ENCODE results near the gene HAUS3. TPM values are rescaled to one million over a fixed set of nuclear protein-coding genes. Genes with fewer than 3 reads are reported as not detected.
A peak's percentile ranks its signal among the peaks of the same experiment; 100 is the strongest.

HAUS3 gene
- total RNA-seq, 2 experiments from 2014 or later, result 15.9 to 22.2 TPM

DNA sequence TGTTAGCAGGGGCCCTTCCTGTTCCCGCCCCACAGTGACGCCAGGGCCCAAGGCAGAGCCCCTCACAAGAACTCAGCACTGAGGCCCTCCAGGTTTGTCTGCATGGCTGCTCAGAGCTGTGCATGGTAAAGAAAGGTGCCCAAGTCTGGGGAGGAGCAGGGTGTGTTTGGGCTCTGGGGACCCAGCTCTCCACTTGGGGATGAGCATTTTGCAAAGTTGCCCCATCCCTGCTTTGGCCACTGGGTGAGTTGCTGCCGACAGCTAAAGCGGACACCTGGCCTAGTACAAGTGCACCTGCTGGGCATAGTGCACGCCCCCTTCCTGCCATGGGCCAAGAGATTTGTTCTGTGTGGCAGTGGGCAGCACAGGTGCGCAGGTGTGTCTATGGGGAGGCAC, 22.0 kb upstream of the HAUS3 start:
- Histone ChIP-seq H3K4me3 (ENCODE audit: low read depth, low read length, poor library complexity, severe bottlenecking) (no peak overlapping the region), H3K4me2 (ENCODE audit: low read length) (peak overlapping the region; percentile 21; the same call in 1 of the 2 replicates), H3K4me1 (ENCODE audit: insufficient read depth, low read length, poor library complexity, severe bottlenecking) (peaks cover 20% of the 10 kb centered on the region), H3K36me3 (ENCODE audit: insufficient read depth, low read length) (no peaks in the 10 kb centered on the region), H3K9me2 (ENCODE audit: insufficient read depth, low read length) (no peaks in the 10 kb centered on the region), H2AFZ (ENCODE audit: low read length) (no peak overlapping the region), H3K79me2 (ENCODE audit: insufficient read depth, low read depth, low read length) (no peaks in the 10 kb centered on the region), H3K9me3 (ENCODE audit: low read length) (no peaks in the 10 kb centered on the region), H4K20me1 (ENCODE audit: insufficient read depth, low read length) (no peaks in the 10 kb centered on the region), H3K27ac (ENCODE audit: low read depth, low read length, poor library complexity, severe bottlenecking) (no peak overlapping the region)
- peak; percentile 49 for DNase-seq (ENCODE audit: low spot score)
- intact Hi-C loops (cut with micrococcal nuclease; ENCODE audit: unreplicated experiment), result no loop called here
- no peak for TF ChIP-seq CTCF (conservative IDR thresholded peaks at IDR 0.05; ENCODE audit: low read length)
- ChIA-PET CTCF (ENCODE audit: unreplicated experiment) (interaction anchor here (1.0 kb wide), 1 partner anchor 33 kb away, joined by 3 read pairs; no protein-coding TSS in a partner anchor), POLR2A (interaction anchor here (2.4 kb wide), 1 partner anchor 22 kb away, joined by 7 read pairs; the partner anchor contains the start of genes HAUS3 and POLN)
- no TSS peak for BruUV-seq (replicated peaks)

DNA sequence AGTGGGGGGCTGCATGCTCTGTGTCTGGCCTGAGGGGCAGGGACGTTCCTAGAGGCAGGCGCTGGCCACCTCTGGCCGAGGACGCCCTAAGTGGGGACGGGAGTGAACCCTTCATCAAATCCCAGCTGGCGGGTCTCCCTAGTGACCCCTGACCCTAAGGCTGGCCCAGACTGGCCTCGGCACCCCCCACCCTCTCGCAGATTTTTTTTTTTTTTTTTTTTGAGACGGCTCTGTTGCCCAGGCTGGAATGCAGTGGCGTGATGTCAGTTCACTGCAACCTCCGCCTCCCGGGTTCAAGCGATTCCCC, 21.0 kb upstream of the HAUS3 start:
- BruUV-seq (replicated peaks), result no TSS peak
- H3K79me2 ChIP-seq (ENCODE audit: insufficient read depth, low read depth, low read length), result no peaks in the 10 kb centered on the region
- TF ChIP-seq CTCF (conservative IDR thresholded peaks at IDR 0.05; ENCODE audit: low read length), result no peak
- TF ChIP-seq EZH2phosphoT487 (IDR thresholded peaks at IDR 0.05; ENCODE audit: borderline replicate concordance, low read depth, low read length), result no peak
- DNase-seq (ENCODE audit: low spot score), result no peak
- no peaks in the 10 kb centered on the region for H3K9me3 ChIP-seq (ENCODE audit: low read length)
- intact Hi-C loops (cut with micrococcal nuclease; ENCODE audit: unreplicated experiment), result loop anchor here (1.0 kb wide), 1 partner anchor 21 kb away; the partner anchor contains the start of genes HAUS3 and POLN
- H3K4me2 ChIP-seq (ENCODE audit: low read length), result peak overlapping the region; percentile 81
- no peaks in the 10 kb centered on the region for H3K9me2 ChIP-seq (ENCODE audit: insufficient read depth, low read length)
- H4K20me1 ChIP-seq (ENCODE audit: insufficient read depth, low read length), result no peaks in the 10 kb centered on the region
- H3K27ac ChIP-seq (ENCODE audit: low read depth, low read length, poor library complexity, severe bottlenecking), result peak overlapping the region; percentile 49
- ChIA-PET CTCF (ENCODE audit: unreplicated experiment) (interaction anchor here (1.0 kb wide), 1 partner anchor 35 kb away, joined by 3 read pairs; no protein-coding TSS in a partner anchor), POLR2A (interaction anchor here (0.6 to 2.4 kb wide), 5 partner anchors 21 to 206 kb away, joined by 3 to 7 read pairs (median 3); partner anchors contain the start of genes HAUS3, POLN and RNF4)
- H2AFZ ChIP-seq (ENCODE audit: low read length), result peak overlapping the region; percentile 72; the same call in 1 of the 2 replicates
- peak overlapping the region; percentile 71 for H3K4me3 ChIP-seq (ENCODE audit: low read depth, low read length, poor library complexity, severe bottlenecking)
- H3K36me3 ChIP-seq (ENCODE audit: insufficient read depth, low read length), result no peaks in the 10 kb centered on the region
- peaks cover 20% of the 10 kb centered on the region for H3K4me1 ChIP-seq (ENCODE audit: insufficient read depth, low read length, poor library complexity, severe bottlenecking)

GRCh38 chr4:2262145-2262943, 20.4 kb upstream of the HAUS3 start:
- H3K4me3 ChIP-seq (ENCODE audit: low read depth, low read length, poor library complexity, severe bottlenecking), result peak overlapping the region; percentile 71
- BruUV-seq (replicated peaks), result no TSS peak

More at GRCh38 chr4:2262145-2262943, 20.4 kb upstream of the HAUS3 start:
- Histone ChIP-seq H3K4me2 (ENCODE audit: low read length) (peak overlapping the region; percentile 81), H3K4me1 (ENCODE audit: insufficient read depth, low read length, poor library complexity, severe bottlenecking) (peaks cover 20% of the 10 kb centered on the region), H3K9me3 (ENCODE audit: low read length) (no peaks in the 10 kb centered on the region), H3K79me2 (ENCODE audit: insufficient read depth, low read depth, low read length) (no peaks in the 10 kb centered on the region), H4K20me1 (ENCODE audit: insufficient read depth, low read length) (no peaks in the 10 kb centered on the region), H2AFZ (ENCODE audit: low read length) (peak overlapping the region; percentile 72; the same call in 1 of the 2 replicates), H3K27ac (ENCODE audit: low read depth, low read length, poor library complexity, severe bottlenecking) (peak overlapping the region; percentile 49), H3K9me2 (ENCODE audit: insufficient read depth, low read length) (no peaks in the 10 kb centered on the region), H3K36me3 (ENCODE audit: insufficient read depth, low read length) (no peaks in the 10 kb centered on the region)
- POLR2A ChIA-PET, result interaction anchor here (0.6 to 2.4 kb wide), 5 partner anchors 20 to 207 kb away, joined by 3 to 7 read pairs (median 5); partner anchors contain the start of genes HAUS3, POLN and RNF4
- no peak for TF ChIP-seq CTCF (conservative IDR thresholded peaks at IDR 0.05; ENCODE audit: low read length)
- TF ChIP-seq EZH2phosphoT487 (IDR thresholded peaks at IDR 0.05; ENCODE audit: borderline replicate concordance, low read depth, low read length), result no peak
- peak; percentile 100 for DNase-seq (ENCODE audit: low spot score)
- CTCF ChIA-PET (ENCODE audit: unreplicated experiment), result no interaction called here
- intact Hi-C loops (cut with micrococcal nuclease; ENCODE audit: unreplicated experiment), result loop anchor here (1.0 kb wide), 1 partner anchor 20 kb away; the partner anchor contains the start of genes HAUS3 and POLN

All from OCI-LY7 (cell line).